Activated naive CD8-positive, alpha-beta T cell (primary cell): ENCODE measurements around the gene ABHD5.

ENCODE experiments used
- H3K27ac Mint-ChIP-seq: one replicate; pipeline ENCODE4 v1.8.0; 2021; ENCODE audit warnings: mixed read lengths
- H3K27me3 Mint-ChIP-seq: one replicate; pipeline ENCODE4 v1.8.0; 2021; ENCODE audit warnings: mixed read lengths
- H3K36me3 Mint-ChIP-seq: one replicate; pipeline ENCODE4 v1.8.0; 2021; ENCODE audit warnings: mixed read lengths
- H3K4me1 Mint-ChIP-seq: one replicate; pipeline ENCODE4 v1.8.0; 2021; ENCODE audit warnings: low read depth, mixed read lengths
- H3K4me3 Mint-ChIP-seq: one replicate; pipeline ENCODE4 v1.8.0; 2021; ENCODE audit warnings: mild to moderate bottlenecking, mixed read lengths
- H3K9me3 Mint-ChIP-seq: one replicate; pipeline ENCODE4 v1.8.0; 2021; ENCODE audit warnings: low read depth, mixed read lengths

Gene ABHD5

DNA sequence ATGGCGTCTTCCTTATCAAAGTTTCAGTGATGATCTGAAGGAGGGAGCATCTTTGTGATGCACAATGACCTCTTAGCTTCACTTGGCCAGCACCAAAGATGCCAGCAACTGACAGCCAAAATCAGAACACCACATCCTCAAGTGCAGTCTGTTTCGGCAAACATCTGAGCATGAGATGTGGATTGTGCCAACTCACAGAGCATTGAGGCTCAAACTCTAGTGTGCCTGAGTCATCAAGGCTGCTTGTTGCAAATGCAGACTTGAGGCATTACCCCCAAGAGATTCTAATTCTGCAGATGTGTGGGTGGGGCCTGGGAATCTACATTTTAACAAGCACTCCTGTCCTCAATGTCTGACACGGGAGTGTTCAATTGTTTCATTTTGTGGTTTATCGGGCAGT, 35.8 kb downstream of the ABHD5 start:
- no peak overlapping the region for H3K4me3 Mint-ChIP-seq
- H3K27ac Mint-ChIP-seq = no peak overlapping the region
- no peaks in the 10 kb centered on the region for H3K9me3 Mint-ChIP-seq
- no peaks in the 10 kb centered on the region for H3K4me1 Mint-ChIP-seq
- no peaks in the 10 kb centered on the region for H3K27me3 Mint-ChIP-seq
- peaks cover 2% of the 10 kb centered on the region for H3K36me3 Mint-ChIP-seq

DNA sequence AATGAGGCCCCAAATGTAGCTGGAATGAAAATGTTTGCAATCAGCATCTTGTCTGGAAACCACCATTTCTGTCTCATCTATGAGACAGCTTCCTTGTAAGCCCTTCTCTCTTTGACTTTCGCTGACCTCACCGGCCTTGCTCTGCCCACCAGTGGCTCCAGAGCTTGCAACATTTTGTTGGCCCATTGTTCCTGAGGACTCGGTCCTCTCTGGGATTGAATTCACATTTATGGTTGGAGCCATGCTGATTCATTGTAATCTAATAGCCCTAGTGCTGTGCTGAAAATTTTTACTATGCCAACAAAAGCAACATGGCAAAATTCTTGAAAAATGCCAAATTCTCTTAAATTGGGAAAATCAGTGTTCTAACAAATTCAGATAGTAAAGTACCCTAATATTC, 37.2 kb downstream of the ABHD5 start:
- no peak overlapping the region for H3K4me3 Mint-ChIP-seq
- H3K4me1 Mint-ChIP-seq = no peaks in the 10 kb centered on the region
- H3K9me3 Mint-ChIP-seq = no peaks in the 10 kb centered on the region
- H3K27ac Mint-ChIP-seq = no peak overlapping the region
- no peaks in the 10 kb centered on the region for H3K27me3 Mint-ChIP-seq
- peaks cover 5% of the 10 kb centered on the region for H3K36me3 Mint-ChIP-seq

DNA sequence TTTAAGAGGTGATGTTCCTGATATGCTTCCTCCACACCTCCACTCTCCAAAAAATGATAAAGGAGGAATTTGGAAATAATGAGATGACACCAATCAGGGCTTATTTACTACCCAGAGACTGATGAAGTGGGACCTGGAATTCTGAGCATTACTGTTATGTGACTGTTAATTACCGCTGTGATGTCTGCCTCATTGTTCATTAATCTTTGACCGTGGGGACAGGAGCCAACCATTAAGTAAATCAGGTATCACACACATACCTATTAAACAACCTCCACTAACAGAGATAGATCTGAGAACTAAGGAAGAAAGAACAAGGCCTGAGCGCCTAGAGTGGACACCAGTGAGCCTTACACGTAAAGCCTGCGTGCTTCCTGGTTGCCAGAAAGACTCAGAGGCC, 37.7 kb downstream of the ABHD5 start:
- Mint-ChIP-seq H3K4me3 (no peak overlapping the region), H3K27me3 (no peaks in the 10 kb centered on the region)

DNA sequence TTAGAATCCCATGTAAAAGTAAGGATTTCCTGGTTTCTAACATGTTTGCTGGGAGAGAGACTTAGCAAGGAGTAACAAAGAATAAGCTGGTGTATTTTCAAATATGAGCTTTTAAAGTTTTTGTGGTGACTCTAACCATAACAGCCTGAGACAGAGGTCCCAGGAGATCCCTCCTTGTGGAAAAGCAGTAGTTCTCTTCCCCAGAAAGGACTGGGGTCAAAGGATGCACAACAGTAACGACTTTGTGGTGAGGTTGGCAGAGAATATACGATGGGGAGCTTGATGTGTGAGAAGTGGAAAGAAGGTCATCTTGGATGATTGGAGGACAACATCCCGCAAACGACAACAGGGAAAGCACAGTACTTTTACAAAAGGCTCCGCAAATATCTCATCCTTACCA, 38.2 kb downstream of the ABHD5 start:
- Mint-ChIP-seq H3K27ac (no peak overlapping the region), H3K4me1 (no peaks in the 10 kb centered on the region), H3K9me3 (no peaks in the 10 kb centered on the region), H3K27me3 (no peaks in the 10 kb centered on the region), H3K4me3 (no peak overlapping the region), H3K36me3 (peaks cover 5% of the 10 kb centered on the region)

More for the DNA sequence above, 37.7 kb downstream of the ABHD5 start:
- no peak overlapping the region for H3K27ac Mint-ChIP-seq
- H3K4me1 Mint-ChIP-seq = no peaks in the 10 kb centered on the region
- peaks cover 5% of the 10 kb centered on the region for H3K36me3 Mint-ChIP-seq
- H3K9me3 Mint-ChIP-seq = no peaks in the 10 kb centered on the region

DNA sequence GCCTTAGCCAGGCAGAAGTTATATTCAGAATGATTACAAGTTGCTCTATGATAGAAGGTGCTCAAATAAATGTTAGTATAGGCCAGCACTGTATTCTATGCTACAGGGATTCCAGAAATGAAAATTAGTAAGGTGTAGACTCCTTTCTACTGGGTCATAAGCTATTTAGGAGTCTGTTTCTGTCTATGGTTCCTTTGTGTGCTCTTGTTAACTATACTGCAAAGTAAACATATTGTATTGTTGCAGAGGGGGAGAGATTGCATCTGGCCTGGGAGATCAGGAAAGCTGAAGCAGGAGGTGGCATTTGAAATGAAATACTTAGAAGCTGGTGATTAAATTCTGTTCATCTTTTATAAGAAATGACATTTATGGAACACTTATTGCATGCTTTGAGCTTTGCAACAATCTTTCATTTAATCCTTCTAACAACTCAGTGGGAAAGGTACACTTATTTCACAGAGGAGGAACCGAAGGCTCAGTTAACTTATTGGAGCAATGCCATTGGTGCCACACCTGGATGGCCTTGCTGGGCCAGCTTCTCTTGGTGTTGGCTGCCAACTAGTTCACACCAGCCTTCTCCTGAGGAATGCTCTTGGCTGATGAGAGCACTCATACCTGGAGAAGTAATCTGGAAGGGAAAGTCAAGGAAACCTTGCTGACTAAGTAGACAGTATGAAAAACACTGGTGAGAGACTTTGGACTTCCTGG, 39.1 kb downstream of the ABHD5 start:
- Mint-ChIP-seq H3K36me3 (peaks cover 5% of the 10 kb centered on the region), H3K27ac (no peak overlapping the region), H3K4me1 (no peaks in the 10 kb centered on the region), H3K9me3 (no peaks in the 10 kb centered on the region), H3K27me3 (no peaks in the 10 kb centered on the region), H3K4me3 (no peak overlapping the region)

DNA sequence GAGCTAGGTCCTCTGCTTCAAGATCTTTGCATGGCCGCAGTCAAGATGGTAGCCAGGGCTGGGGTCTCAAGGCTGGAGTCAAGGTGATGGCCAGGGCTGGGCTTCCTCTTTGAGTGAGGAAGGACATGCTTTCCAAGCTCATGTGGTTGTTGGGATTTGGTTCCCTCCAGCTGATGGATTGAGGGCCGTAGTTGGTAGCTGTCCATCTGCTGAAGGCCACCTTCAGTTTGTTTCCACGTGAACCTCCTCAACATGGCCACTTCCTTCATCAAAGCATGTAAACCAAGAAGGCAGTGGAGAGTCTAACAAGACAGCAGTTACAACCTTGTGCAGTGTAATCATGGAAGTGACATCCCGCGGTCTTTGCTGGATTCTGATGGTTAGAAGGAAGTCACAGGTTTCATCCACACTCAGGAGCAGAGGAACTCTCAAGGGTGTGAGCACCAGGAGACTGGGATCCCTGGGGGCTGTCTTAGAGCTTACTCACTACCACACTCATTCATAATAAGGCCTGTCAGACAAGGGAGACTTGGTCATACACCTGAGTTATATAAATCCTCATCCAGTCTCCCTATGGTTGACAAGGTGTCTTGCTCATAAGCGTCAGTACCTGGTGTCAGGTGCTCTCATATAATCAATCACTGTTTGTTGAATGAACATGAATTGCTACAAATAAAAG, 42.1 kb downstream of the ABHD5 start:
- Mint-ChIP-seq H3K4me1 (no peaks in the 10 kb centered on the region), H3K9me3 (no peaks in the 10 kb centered on the region), H3K36me3 (peaks cover 4% of the 10 kb centered on the region), H3K27ac (no peak overlapping the region), H3K27me3 (no peaks in the 10 kb centered on the region), H3K4me3 (no peak overlapping the region)

DNA sequence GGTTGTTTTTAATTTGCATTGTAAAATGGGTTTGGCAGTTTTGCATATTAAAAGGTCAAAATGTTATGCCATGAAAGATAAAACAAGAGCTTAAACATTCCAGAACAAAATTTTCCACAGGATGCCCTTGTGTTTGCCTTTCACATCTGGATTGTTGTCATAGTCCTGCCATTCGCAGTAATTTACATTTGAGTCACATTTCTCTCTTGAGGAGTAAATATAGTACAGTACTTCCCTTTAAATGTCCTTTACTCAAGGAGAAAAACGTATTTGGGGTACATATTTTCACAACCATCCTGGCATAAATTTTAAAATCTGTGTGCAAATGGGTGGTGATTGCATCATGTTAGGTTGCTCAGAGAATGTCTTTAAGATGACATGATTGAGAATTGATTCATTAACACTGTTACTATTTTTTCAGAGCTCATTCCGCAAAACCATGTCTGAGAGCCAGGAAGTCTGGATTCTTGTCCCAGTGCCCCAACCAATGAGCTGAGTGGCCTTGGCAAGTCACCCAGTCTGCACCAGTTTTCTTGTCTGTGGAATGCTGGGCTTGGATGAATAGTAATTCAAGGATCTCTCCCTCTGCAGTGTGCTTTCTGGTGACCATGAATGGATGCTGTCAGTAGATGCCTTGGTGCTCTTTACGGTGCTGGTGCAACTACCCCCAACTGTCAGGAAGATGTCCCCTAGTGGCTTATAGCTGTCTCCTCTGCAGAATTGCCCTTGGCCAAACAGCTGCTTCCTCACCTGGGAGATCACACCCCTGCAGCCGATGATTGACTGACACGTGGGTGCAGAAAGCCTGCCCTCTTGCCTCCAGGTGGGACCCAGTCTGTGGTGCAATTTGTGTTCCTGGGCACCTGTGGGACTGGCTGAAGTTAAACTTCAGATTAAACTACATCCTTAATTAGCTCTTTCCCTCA, 43.0 kb downstream of the ABHD5 start:
- Mint-ChIP-seq H3K27ac (no peak overlapping the region), H3K9me3 (no peaks in the 10 kb centered on the region), H3K4me1 (no peaks in the 10 kb centered on the region), H3K27me3 (no peaks in the 10 kb centered on the region), H3K4me3 (no peak overlapping the region), H3K36me3 (peaks cover 3% of the 10 kb centered on the region)

DNA sequence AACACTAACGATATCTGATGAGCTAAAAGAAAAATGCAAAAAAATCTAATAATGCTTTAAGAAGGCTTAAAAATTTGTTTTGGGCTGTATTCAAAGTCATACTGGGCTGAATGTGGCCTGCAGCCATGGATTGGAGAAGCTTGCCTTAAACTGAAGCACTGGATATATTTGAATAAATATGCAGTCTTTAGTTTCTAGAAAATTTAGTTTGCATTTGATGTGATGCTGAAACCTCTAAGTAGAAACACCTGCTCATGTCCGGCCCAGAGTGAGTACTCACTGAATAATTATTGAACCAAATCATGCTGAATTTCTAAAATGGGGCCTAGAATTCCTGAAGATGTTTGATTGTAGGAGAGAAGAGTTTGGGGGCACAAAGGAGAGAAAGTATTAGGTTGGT, 43.9 kb downstream of the ABHD5 start:
- no peaks in the 10 kb centered on the region for H3K4me1 Mint-ChIP-seq
- H3K4me3 Mint-ChIP-seq = no peak overlapping the region
- no peaks in the 10 kb centered on the region for H3K27me3 Mint-ChIP-seq
- peaks cover 3% of the 10 kb centered on the region for H3K36me3 Mint-ChIP-seq
- H3K27ac Mint-ChIP-seq = no peak overlapping the region
- no peaks in the 10 kb centered on the region for H3K9me3 Mint-ChIP-seq

DNA sequence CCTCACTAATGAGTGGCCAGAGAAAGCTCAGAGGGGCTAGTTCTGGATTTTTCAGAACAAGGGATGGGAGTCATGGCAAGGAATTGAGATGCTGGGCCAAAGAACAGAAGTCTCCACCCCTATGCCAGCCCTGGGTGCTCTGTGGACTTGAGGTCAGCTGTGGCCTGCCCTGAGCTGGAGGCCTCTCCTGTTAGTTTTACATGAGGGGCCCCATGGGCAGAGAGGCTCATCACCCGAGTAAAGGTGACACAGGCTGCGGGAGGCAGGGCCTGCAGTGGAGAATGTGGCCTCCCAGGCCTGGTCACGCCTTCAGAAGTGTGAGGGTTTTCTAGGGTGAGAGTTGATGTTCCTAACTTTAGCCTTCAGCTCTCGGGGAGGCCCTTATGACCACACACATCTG, 44.9 kb downstream of the ABHD5 start:
- no peak overlapping the region for H3K27ac Mint-ChIP-seq

DNA sequence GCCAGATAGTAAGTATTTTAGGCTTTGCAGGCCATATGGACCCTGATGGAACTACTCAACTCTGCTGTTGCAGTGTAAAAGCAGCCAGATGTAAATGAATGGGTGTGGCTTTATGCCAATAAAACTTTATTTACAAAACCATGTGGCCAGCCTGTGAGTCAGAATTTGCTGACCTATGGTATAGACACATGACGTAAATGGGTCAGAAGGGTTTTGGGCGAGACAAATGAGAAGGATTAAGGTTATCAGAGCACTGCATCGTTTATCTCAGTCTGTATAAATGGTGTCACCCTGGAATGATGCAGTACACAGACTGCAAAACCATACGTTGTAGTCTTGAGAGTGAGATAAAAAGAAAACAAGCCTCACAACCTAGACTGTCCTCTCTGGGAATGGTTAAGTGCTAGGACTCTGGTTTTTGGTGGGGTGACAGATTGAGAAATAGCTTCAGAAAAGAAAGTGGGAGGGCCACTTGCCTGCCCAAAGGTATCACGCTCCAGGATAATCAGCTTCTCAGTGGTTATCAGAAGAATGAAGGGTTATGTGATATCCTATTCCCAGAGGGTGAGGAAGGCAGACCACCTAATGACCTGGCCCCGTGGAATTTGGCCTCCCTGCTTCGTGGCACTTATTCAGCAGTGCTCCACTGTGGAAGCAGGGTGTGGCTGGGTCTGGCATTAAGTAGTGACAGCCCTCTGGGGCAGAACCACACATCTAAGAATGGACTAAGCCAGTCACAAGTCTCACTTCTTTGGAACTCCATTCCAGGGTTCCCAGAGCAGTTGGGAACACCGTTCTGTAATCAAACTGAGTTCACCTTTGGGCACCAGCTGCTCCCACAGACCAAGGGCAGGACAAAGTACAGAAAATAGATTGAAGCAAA, 46.1 kb downstream of the ABHD5 start:
- Mint-ChIP-seq H3K9me3 (no peaks in the 10 kb centered on the region), H3K4me1 (no peaks in the 10 kb centered on the region), H3K27me3 (no peaks in the 10 kb centered on the region), H3K36me3 (peaks cover 3% of the 10 kb centered on the region), H3K27ac (no peak overlapping the region), H3K4me3 (no peak overlapping the region)

More for the DNA sequence above, 44.9 kb downstream of the ABHD5 start:
- H3K27me3 Mint-ChIP-seq = no peaks in the 10 kb centered on the region
- no peak overlapping the region for H3K4me3 Mint-ChIP-seq
- no peaks in the 10 kb centered on the region for H3K4me1 Mint-ChIP-seq
- H3K36me3 Mint-ChIP-seq = peaks cover 3% of the 10 kb centered on the region
- no peaks in the 10 kb centered on the region for H3K9me3 Mint-ChIP-seq

DNA sequence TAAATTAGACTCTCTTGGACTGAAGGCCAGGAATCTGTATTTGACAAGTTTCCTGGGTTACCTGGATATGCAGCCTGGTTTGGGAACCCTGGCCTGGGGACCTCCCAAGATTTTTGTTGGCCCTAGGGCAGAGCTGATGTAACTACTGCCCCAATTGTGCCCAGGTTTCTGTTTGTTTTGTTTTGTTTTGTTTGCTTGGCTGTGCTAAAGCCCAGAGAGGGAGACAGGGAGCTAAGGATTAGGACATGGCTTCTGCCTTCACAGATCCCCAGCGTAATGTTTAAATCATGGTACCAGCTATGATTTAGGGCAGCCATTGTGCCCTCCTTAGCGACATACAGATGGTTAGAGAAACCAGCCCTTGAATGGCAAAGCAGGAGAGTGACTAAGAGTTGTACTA, 47.6 kb downstream of the ABHD5 start:
- no peak overlapping the region for H3K4me3 Mint-ChIP-seq
- H3K27ac Mint-ChIP-seq = no peak overlapping the region
- no peaks in the 10 kb centered on the region for H3K4me1 Mint-ChIP-seq
- H3K9me3 Mint-ChIP-seq = no peaks in the 10 kb centered on the region
- no peaks in the 10 kb centered on the region for H3K36me3 Mint-ChIP-seq
- no peaks in the 10 kb centered on the region for H3K27me3 Mint-ChIP-seq

DNA sequence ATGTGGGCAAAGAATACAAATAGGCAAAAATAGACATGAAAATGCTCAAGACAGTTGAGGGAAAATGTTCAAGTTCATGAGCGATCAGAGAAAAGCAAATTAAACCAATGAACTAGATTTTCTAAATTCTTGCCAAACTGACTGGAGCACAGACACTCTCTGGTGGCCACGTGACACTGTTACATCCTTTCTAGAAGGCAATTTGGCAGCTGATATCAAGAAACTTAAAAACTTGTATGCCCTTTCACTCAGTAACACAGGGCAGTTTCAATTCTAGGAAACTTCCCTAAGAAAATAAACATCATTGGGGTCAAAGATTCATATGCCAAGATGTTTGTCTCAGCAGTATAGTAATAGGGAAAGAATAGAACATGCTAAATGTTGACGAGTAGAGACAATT, 52.2 kb downstream of the ABHD5 start:
- Mint-ChIP-seq H3K27ac (no peak overlapping the region), H3K4me1 (no peaks in the 10 kb centered on the region), H3K36me3 (peaks cover 5% of the 10 kb centered on the region), H3K9me3 (no peaks in the 10 kb centered on the region), H3K4me3 (no peak overlapping the region), H3K27me3 (no peaks in the 10 kb centered on the region)

DNA sequence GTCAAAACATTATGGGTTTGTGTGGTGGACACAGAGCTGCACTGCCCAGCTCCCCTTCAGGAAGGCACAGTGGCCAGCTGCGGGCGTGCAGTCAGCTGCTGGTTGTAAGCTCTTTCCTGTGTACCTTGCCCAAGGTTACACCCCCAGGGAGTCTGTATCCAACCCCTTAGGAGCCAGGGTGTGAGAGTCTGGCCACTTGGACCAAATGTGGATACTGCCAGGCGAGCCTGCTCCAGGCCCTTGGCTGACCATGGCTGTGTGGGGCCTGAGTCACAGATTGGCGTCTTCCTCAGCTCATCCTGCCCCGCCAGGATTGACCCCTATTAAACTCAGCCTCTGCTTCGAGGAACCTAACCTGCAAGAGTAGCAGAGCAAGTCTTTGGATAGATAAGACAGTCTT, 56.9 kb downstream of the ABHD5 start:
- Mint-ChIP-seq H3K27ac (no peak overlapping the region), H3K4me1 (no peaks in the 10 kb centered on the region), H3K4me3 (no peak overlapping the region), H3K27me3 (no peaks in the 10 kb centered on the region), H3K36me3 (peaks cover 11% of the 10 kb centered on the region), H3K9me3 (no peaks in the 10 kb centered on the region)

DNA sequence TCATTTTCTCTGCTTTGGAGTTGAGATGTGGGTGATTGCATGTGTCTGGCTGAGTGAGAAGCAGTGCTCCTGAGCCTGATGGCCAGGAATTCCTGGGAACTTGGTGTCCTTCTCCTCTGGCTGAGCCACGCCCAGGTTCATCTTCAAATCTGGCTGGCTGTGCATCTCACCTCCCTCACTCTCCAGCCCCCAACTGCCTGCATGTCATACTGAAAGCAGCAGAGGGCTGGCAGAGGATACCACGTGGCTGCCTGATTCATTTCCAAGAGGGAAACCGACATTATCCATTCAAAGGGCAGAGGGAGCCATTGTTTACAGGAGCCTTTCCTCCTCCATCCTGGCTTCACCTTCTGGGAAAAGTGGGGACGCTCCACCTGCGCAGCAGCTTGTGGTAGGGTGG, 57.4 kb downstream of the ABHD5 start:
- H3K4me3 Mint-ChIP-seq = no peak overlapping the region
- no peaks in the 10 kb centered on the region for H3K9me3 Mint-ChIP-seq
- no peaks in the 10 kb centered on the region for H3K4me1 Mint-ChIP-seq
- H3K27ac Mint-ChIP-seq = no peak overlapping the region
- no peaks in the 10 kb centered on the region for H3K27me3 Mint-ChIP-seq
- peaks cover 11% of the 10 kb centered on the region for H3K36me3 Mint-ChIP-seq
